Loucy (cell line): ENCODE data around the gene MCUR1.

Experiments used
- H2AFZ ChIP-seq: fragments of 200-600 bp; sonication (generic); 2 replicates; pipeline ENCODE4 v1.6.0; 2016; ENCODE audit warnings: antibody characterized with exemption, mild to moderate bottlenecking, low read length, moderate library complexity
- H3F3A ChIP-seq: fragments of 200-600 bp; 2 replicates; pipeline ENCODE4 v1.6.0; 2016; ENCODE audit warnings: antibody characterized with exemption, low read depth, mild to moderate bottlenecking
- H3K27me3 ChIP-seq: fragments of 200-600 bp; sonication (generic); 2 replicates; pipeline ENCODE4 v1.6.1; 2014; ENCODE audit warnings: low read length, mild to moderate bottlenecking; ENCODE audit not compliant: insufficient read depth, poor library complexity, severe bottlenecking
- H3K36me3 ChIP-seq: fragments of 200-600 bp; sonication (generic); 2 replicates; pipeline ENCODE4 v1.6.1; 2016; ENCODE audit warnings: low read length; ENCODE audit not compliant: insufficient read depth
- H3K4me1 ChIP-seq: fragments of 200-600 bp; sonication (generic); 2 replicates; pipeline ENCODE4 v1.5.1; 2014; ENCODE audit warnings: low read length, mild to moderate bottlenecking; ENCODE audit not compliant: insufficient read depth, poor library complexity, severe bottlenecking
- H3K4me2 ChIP-seq: fragments of 200-600 bp; sonication (generic); 2 replicates; pipeline ENCODE4 v1.6.0; 2014; ENCODE audit warnings: antibody characterized with exemption, low read length, low read depth, mild to moderate bottlenecking; ENCODE audit not compliant: poor library complexity, severe bottlenecking
- H3K4me3 ChIP-seq: fragments of 200-600 bp; sonication (generic); 2 replicates; pipeline ENCODE4 v1.5.1; 2014; ENCODE audit warnings: low read length, mild to moderate bottlenecking, mixed read lengths; ENCODE audit not compliant: poor library complexity, severe bottlenecking
- H3K79me2 ChIP-seq: fragments of 200-600 bp; sonication (generic); 2 replicates; pipeline ENCODE4 v1.6.1; 2014; ENCODE audit warnings: low read length; ENCODE audit not compliant: insufficient read depth
- H3K9ac ChIP-seq: fragments of 200-600 bp; sonication (generic); 2 replicates; pipeline ENCODE4 v1.6.0; 2014; ENCODE audit warnings: mild to moderate bottlenecking, low read depth, low read length, moderate library complexity; ENCODE audit not compliant: poor library complexity, severe bottlenecking
- H3K9me2 ChIP-seq: fragments of 200-600 bp; sonication (generic); replicated peaks from 2 replicates; pipeline ENCODE4 v1.6.1; 2016; ENCODE audit warnings: low read depth, low read length, mixed read lengths
- H3K9me3 ChIP-seq: fragments of 200-600 bp; sonication (generic); 2 replicates; pipeline ENCODE4 v1.6.1; 2014; ENCODE audit warnings: mild to moderate bottlenecking, antibody characterized with exemption, low read length, low read depth; ENCODE audit not compliant: insufficient read depth
- H4K20me1 ChIP-seq: fragments of 200-600 bp; sonication (generic); 2 replicates; pipeline ENCODE4 v1.6.0; 2014; ENCODE audit warnings: antibody characterized with exemption, low read length, mild to moderate bottlenecking; ENCODE audit not compliant: insufficient read depth, poor library complexity, severe bottlenecking
- EZH2phosphoT487 ChIP-seq: fragments of 200-600 bp; IDR thresholded peaks from 2 replicates; pipeline ENCODE4 v1.6.1; 2018; ENCODE audit warnings: antibody characterized with exemption, mild to moderate bottlenecking, moderate library complexity, borderline replicate concordance
- TF ChIP-seq, protein P1 (sequence below): fragments of 200-600 bp; sonication (generic); conservative IDR thresholded peaks from 2 replicates; pipeline ENCODE4 v1.5.1; 2014; ENCODE audit warnings: mild to moderate bottlenecking, antibody characterized with exemption, low read length

Gene MCUR1

GRCh38 chr6:13800615-13801014 is 13.7 kb downstream of the MCUR1 start:
- H3K4me3 ChIP-seq: no peak overlapping the region

GRCh38 chr6:13796781-13797180 is 17.6 kb downstream of the MCUR1 start:
- Histone ChIP-seq H4K20me1 (no peaks in the 10 kb centered on the region), H3K9me3 (no peaks in the 10 kb centered on the region), H3K4me3 (no peak overlapping the region), H2AFZ (no peak overlapping the region), H3K36me3 (peaks cover 50% of the 10 kb centered on the region; the same call in 1 of the 2 replicates), H3F3A (no peaks in the 10 kb centered on the region), H3K27me3 (no peaks in the 10 kb centered on the region), H3K79me2 (no peaks in the 10 kb centered on the region), H3K9ac (no peak overlapping the region), H3K4me1 (peaks cover 15% of the 10 kb centered on the region), H3K9me2 (no peaks in the 10 kb centered on the region), H3K4me2 (no peak overlapping the region)
- TF ChIP-seq, protein P1, sequence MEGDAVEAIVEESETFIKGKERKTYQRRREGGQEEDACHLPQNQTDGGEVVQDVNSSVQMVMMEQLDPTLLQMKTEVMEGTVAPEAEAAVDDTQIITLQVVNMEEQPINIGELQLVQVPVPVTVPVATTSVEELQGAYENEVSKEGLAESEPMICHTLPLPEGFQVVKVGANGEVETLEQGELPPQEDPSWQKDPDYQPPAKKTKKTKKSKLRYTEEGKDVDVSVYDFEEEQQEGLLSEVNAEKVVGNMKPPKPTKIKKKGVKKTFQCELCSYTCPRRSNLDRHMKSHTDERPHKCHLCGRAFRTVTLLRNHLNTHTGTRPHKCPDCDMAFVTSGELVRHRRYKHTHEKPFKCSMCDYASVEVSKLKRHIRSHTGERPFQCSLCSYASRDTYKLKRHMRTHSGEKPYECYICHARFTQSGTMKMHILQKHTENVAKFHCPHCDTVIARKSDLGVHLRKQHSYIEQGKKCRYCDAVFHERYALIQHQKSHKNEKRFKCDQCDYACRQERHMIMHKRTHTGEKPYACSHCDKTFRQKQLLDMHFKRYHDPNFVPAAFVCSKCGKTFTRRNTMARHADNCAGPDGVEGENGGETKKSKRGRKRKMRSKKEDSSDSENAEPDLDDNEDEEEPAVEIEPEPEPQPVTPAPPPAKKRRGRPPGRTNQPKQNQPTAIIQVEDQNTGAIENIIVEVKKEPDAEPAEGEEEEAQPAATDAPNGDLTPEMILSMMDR: no peak
- no peak for TF ChIP-seq EZH2phosphoT487

More at GRCh38 chr6:13800615-13801014, 13.7 kb downstream of the MCUR1 start:
- Histone ChIP-seq H3K4me2 (no peak overlapping the region), H3K9me2 (no peaks in the 10 kb centered on the region), H4K20me1 (no peaks in the 10 kb centered on the region), H3K27me3 (no peaks in the 10 kb centered on the region), H2AFZ (no peak overlapping the region), H3K4me1 (no peaks in the 10 kb centered on the region), H3K79me2 (no peaks in the 10 kb centered on the region), H3F3A (no peaks in the 10 kb centered on the region), H3K9me3 (no peaks in the 10 kb centered on the region), H3K9ac (no peak overlapping the region), H3K36me3 (peaks cover 52% of the 10 kb centered on the region; the same call in 1 of the 2 replicates)
- TF ChIP-seq EZH2phosphoT487: no peak
- TF ChIP-seq, protein P1: no peak

DNA sequence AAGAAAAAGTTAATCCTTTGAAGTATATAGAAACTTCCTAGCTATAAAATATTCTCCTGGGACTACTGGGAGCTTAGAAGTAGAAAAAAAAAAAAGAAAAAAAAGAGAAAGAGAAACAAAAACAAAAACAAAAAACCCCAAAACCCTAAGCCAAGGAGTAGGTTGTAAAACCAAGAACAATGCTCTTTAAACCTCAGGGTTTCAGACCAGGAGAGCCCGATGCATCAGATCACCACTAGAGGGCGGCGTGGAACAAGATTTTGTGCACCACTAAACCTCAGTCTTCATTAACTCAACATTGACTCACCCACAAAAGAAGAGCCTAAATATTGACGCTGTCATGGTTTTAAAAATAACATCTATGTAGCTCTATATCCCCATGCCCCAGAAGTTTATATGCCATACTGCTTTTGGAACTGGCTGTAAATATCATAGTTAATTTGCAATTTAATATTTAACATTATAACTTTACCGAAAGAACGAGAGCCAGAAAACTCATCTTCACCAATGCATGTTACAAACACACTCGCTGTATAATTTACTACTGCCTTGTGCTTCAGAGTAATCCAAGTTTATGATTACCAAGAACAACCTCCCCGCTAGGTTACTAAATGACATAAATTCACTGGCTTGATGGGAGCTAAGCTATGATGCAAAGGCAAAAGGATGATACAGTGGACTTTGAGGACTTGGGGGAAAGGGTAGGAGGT is 19.2 kb downstream of the MCUR1 start:
- Histone ChIP-seq H3K4me2 (no peak overlapping the region), H3K4me1 (peaks cover 15% of the 10 kb centered on the region), H2AFZ (no peak overlapping the region), H3K27me3 (no peaks in the 10 kb centered on the region), H3K79me2 (no peaks in the 10 kb centered on the region), H3K36me3 (peaks cover 47% of the 10 kb centered on the region; the same call in 1 of the 2 replicates), H3K9me3 (no peaks in the 10 kb centered on the region), H4K20me1 (no peaks in the 10 kb centered on the region), H3K9ac (no peak overlapping the region), H3K4me3 (no peak overlapping the region), H3F3A (no peaks in the 10 kb centered on the region), H3K9me2 (no peaks in the 10 kb centered on the region)
- TF ChIP-seq, protein P1: peak; percentile 99
- no peak for TF ChIP-seq EZH2phosphoT487
